ENCODE measurements around the gene TMEM25.
A peak's percentile ranks its signal among the peaks of the same experiment; 100 is the strongest.
"Not testable (repeated sequence)": the region's sequence is repeated elsewhere in the genome, so short reads cannot be mapped to it uniquely, and the experiment has no call there.

Gene TMEM25

DNA sequence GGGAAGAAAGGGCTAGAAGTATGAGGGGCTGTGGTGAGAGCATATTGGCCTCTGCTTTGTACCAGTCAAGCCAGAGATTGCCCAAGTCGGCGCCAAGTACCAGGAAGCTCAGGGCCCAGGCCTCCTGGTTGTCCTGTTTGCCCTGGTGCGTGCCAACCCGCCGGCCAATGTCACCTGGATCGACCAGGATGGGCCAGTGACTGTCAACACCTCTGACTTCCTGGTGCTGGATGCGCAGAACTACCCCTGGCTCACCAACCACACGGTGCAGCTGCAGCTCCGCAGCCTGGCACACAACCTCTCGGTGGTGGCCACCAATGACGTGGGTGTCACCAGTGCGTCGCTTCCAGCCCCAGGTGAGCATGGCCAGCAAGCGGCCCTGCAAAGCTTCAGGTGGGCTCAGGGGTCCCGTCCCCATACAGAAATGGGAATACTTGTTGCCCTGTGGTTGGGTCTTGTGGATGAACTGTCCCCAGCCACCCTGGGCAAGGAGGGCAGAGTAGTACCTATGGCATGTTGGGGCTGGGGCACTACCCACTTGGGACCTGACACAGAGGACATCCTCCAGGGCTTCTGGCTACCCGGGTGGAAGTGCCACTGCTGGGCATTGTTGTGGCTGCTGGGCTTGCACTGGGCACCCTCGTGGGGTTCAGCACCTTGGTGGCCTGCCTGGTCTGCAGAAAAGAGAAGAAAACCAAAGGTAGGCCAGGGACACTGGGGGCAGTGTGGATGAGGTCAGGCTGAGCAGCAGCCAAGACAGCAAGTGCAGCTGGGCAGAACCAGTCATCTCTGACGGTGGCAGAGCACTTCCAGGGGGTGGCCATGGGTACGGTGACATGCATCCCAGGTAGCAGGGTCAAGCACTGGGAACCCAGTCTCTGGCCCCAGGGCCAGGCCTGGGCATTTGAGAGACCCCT lies 2.1 kb downstream of the TMEM25 start:
- DNase-seq = no peak

DNA sequence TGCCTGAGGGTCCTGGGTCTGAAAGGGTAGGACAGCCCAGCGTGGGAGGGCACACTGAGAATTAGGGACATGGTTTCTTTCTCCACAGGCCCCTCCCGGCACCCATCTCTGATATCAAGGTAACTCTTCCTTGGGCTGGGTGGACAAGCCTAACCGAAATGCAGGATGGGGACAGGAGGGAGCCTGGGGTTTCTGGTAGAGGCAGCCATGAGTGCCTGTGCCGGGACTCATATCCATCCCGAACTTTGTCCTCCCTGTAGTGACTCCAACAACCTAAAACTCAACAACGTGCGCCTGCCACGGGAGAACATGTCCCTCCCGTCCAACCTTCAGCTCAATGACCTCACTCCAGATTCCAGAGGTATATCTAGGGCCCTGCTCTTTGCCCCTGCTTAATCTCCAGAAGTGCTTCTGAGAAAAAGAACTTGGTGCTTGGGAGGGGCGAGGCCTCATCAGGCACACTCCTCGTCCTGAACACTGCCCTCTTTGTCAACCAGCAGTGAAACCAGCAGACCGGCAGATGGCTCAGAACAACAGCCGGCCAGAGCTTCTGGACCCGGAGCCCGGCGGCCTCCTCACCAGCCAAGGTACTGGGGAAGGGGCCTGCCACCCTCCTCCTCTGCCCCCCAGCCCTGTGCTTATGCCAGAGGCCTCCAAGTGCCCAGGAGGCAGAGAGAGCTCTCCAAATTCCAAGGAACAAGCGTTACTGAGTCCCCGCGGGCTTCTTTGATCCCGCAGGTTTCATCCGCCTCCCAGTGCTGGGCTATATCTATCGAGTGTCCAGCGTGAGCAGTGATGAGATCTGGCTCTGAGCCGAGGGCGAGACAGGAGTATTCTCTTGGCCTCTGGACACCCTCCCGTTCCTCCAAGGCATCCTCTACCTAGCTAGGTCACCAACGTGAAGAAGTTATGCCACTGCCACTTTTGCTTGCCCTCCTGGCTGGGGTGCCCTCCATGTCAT lies 3.1 kb downstream of the TMEM25 start:
- DNase-seq = no peak

DNA sequence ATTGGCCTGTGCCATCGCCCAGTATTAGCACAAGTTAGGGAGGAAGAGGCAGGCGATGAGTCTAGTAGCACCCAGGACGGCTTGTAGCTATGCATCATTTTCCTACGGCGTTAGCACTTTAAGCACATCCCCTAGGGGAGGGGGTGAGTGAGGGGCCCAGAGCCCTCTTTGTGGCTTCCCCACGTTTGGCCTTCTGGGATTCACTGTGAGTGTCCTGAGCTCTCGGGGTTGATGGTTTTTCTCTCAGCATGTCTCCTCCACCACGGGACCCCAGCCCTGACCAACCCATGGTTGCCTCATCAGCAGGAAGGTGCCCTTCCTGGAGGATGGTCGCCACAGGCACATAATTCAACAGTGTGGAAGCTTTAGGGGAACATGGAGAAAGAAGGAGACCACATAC lies 4.3 kb downstream of the TMEM25 start:
- DNase-seq = no peak

DNA sequence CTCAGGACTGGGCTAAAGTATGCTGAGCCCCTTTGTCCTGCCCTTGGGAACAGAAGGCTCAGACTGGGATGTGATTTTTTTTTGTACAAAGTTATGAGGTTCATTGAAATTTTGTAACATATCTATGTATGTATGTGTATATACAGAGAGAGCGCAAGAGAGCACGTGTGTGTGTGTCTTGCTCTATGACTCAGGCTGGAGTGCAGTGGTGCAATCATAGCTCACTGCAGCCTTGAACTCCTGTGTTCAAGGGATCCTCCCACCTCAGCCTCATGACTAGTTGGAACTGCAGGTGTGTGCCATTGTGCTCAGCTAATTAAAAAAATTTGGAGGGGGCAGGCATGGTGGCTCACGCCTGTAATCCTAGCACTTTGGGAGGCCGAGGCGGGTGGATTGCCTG lies 5.7 kb downstream of the TMEM25 start:
- no peak for DNase-seq

DNA sequence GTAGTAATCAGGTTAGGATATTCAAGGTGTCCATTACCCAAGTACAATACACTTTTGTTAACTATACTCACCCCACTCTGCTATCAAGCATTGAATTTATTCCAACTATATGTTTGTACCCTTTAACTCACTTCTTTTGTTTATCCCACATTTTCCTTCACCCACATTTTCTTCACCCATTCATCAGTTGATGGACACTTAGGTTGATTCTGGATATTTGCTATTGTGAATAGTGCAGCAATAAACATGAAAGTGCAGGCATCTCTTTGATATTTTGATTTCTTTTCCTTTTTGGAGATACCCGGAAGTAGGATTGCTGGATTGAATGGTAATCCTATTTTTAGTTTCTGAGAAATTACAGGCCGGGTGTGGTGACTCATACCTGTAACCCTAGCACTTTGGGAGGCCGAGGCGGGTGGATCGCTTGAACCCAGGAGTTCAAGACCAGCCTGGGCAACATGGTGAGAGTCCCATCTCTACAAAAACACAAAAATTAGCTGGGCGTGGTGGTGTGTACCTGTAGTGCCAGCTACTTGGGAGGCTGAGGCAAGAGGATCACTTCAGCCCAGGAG lies 6.5 kb downstream of the TMEM25 start:
- DNase-seq = no peak

DNA sequence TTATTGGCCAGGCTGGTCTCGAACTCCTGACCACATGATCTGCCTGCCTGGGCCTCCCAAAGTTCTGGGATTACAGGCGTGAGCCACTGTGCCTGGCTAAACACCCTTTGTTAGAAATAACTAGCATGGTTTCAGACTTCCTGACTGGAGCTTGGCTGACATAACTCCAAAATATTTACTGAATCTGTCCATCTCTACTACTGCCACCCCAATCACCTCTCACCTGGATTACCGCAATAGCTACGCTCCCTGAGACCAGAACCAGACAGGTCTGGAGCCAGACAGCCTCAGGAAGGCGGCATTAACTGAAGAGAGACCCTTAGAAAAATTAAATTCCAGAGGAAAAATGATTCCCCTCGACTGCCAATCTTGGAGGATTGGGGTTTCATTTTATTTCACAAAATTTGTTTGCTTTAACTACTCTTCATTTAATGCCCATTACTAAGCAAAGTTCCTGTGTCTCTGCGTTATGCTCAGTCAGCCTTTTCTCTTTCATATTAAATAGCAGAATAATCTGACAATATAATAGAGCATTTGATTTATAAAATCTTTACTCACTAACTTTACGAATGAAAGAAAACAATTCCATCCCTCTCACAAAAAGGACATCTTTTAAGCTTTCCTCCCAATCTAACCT lies 13.1 kb downstream of the TMEM25 start:
- DNase-seq = no peak

DNA sequence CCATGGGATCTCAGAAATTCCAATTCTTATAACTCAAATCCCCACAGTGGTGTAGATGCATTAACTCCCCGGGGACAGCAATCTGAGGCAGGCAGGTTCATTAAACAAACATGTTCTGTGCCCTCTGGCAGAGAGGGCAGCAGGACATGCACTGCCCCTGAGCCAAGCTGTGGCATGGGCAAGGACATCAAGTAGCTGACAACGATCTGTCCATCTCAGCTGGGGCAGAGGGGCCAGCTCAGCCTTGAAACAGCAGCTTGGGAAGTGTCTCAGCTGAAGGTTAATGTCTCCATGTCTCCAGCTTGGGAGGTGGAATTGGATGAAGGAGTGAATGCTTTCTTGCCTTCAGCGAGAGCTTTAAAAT lies 13.6 kb downstream of the TMEM25 start:
- no peak for DNase-seq

DNA sequence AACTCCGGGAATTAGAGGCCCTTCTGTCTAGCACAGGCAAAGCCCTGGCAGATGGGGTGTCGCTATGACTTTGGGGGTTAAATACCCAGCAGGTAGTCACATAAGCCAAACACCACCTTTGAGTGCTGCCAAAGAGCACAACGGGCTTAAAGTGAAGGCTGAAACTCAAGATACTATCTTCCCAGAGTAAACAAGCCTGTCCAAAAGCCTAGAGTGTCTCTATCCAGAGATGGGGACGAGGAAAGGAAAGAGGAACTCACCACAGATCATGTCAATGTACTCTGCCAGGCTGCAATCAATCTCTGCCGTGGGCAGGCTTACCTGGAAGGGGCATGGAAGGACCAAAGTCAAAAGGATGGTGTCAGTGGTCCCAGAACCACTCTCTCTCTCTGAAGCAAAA lies 14.5 kb downstream of the TMEM25 start:
- DNase-seq = no peak

DNA sequence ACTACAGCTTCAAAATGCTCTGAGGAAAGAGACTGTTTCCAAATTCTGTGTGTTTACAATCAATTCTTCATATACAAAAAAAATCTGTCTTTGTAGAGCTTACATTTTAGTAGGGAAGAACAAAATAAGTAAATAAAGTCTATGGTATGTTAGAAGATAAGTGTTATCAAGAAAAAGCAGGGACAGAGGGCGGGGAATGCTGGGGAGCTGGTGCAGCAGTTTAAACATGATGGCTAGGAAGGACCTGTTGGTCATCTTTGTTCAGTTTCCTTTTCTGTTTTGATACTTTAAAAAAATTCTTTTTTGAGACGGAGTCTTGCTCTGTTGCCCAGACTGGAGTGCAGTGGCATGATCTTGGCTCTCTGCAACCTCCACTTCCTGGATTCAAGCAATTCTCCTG lies 16.1 kb downstream of the TMEM25 start:
- DNase-seq = no peak

DNA sequence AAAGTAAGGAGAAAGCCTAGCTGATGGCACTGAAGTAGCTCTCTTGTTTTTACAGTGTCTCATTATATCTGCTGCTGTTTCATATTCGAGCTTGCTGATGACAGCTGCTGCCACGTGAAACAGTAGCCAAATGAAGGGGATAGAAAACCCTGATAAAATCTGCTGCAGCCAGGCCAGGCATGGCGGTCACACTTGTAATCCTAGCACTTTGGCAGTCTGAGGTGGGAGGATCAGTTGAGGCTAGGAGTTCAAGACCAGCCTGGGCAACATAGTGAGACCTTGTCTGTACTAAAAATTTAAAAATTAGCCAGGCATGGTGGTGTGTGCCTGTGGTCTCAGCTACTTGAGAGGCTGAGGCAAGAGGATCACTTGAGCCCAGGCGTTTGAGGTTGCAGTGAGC lies 21.3 kb downstream of the TMEM25 start:
- DNase-seq = no peak

DNA sequence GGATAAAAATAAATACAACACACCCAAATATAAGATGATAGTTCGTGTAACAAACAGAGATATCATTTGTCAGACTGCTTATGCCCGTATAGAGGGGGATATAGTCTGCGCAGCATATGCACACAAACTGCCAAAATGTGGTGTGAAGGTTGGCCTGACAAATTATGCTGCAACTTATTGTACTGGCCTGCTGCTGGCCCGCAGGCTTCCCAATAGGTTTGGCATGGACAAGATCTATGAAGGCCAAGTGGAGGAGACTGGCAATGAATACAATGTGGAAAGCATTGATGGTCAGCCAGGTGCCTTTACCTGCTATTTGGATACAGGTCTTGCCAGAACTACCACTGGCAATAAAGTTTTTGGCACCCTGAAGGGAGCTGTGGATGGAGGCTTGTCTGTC lies 29.8 kb downstream of the TMEM25 start:
- DNase-seq = no peak

DNA sequence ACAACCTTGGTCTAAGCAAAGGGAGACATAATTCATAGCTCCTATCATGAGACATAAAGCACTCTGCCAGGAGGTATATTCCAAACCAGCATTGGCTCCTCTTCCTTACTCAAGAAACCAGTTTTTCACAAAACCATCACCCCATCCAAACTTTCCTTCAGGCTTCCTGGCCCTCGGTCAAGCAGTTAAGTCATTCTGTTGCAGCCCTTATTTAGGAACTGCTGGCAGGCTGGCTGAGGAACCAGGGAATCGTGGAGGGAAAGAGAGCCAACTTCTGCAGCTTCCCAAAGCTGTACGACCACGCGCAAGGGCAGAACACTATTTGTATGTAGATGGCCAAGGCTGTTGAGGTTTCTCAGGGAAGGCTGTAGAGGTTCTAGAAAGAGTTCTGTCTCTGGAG lies 34.1 kb downstream of the TMEM25 start:
- peak; percentile 7 for DNase-seq

DNA sequence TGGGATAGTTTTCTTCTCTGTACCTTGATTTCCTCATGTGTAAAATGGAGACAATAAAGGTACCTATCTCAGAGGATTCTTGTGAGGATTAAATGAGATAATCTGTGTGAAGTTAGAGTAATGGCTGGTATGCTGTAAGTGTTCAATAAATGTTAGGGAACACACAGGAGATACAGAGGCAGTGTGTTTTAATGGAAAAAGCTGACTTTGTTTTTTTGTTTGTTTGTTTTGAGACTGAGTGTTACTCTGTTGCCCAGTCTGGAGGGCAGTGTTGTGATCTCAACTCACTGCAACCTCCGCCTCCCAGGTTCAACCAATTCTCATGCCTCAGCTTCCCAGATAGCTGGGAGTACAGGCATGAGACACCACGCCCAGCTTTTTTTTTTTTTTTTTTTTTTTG lies 38.7 kb downstream of the TMEM25 start:
- no peak for DNase-seq

DNA sequence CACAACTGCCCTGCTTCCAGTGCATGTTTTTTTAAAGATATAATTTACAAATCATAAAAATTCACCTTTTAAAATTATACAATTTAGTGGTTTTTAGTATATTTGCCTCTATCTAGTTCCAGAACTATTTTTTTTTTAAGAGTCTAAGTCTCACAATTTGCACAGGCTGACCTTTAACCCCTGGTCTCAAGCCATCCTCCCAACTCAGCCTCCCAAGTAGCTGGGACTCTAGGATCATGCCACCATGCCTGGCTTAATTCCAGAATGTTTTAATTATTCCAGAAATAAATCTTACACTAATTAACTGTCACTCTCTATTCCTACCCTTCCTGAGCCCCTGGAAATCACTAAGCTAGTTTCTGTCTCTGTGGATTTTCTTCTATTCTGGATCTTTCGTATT lies 39.8 kb downstream of the TMEM25 start:
- DNase-seq = no peak

DNA sequence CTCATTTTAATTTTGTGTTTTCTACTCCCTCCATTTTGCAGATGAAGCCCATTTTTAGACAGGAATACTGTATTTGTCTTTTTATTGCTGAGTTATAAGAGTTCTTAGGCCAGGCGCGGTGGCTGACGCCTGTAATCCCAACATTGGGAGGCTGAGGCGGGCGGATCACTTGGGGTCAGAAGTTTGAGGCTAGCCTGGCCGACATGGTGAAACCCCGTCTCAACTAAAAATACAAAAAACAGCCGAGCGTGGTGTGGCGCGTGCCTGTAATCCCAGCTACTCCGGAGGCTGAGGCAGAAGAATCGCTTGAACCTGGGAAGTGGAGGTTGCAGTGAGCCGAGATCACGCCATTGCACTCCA lies 40.7 kb downstream of the TMEM25 start:
- peak; percentile 11 for DNase-seq

DNA sequence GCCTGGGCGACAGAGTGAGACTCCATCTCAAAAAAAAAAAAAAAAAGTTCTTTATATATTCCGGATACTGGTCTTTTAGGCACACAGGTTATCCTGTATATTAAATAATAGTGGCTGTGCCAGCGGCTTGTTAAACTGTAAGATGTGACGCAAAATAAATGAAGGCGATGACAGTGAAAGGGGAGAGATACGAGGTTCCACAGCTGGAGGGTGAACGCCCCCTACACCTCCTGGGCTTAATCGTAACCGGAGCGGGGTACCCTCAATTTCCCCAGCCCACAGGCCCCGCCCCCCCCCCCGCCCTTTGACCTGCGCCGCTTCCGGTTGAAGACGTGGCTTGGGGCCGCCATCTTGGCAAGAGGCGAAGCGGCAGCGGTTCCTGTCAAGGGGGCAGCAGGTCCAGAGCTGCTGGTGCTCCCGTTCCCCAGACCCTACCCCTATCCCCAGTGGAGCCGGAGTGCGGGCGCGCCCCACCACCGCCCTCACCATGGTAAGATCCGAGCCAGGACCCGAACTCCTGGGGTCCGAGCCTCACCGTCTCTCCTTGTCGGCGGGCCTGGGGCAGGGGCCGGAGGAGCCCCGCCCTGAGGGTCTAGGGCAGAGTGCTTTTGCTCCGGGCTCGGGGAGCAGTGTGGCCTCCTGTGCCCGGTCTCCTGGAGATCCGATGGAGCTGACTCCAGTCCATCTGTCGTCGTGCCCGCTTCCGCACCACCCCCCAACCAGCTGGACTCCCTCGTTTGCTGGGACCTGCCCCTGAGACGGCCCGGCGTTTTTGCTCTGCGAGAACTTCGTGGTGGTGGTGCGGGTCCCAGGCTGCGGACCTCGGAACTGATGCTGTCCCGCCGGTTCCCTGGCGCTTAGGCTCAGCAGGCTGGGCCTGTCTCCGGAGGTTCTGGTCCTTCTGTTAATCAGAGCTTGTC lies 41.3 kb downstream of the TMEM25 start, which contains the start of gene ARCN1:
Gene ARCN1 (plus strand): TSS at position 349 of the 920 bp plus-strand sequence. CDS start 139 bp downstream, at position 488.
- peak; percentile 83 for DNase-seq

DNA sequence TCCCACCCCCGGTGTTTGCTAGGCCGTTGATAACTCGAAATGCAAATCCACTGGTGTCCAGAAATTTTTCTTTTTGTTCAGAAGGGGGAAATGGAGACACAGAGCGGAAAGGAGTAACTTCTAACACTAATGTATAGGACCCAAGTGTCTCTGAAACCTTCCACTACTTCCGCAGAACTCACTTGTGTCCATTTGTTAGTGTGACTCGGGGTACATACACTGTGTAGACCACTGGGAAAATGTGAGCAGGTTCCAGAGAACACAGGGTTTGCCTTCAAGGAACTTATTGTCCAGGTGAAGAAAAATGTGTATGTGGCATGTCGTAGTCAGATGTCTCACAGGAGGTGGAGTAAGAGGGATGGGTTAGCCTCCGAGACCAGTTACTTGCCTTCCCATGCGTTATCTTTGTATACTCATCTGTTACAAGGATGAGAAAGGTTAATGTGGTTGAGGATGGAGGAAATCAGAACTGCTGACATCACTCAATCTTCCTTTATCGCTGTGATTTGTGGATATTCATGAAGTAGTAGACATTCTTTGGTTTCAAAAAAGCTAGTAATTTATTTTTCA lies 42.1 kb downstream of the TMEM25 start:
- peak; percentile 57 for DNase-seq

DNA sequence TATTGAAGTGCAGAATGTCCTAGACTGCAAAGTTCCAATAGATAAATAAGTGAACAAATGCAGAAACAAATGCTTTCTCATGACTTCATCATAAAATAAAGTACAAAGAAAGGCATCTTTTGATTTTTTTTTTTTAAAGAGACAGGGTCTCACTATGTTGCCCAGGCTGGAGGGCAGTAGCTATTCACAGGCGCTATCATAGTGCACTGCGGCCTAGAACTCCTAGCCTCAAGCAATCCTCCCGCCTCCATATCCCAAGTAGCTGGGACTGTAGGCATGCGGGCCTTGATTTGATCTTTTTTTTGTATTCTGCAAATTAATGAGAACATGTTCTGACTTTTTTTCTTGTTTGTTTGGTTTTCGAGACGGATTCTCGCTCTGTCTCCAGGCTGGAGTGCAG lies 43.6 kb downstream of the TMEM25 start:
- DNase-seq = no peak

DNA sequence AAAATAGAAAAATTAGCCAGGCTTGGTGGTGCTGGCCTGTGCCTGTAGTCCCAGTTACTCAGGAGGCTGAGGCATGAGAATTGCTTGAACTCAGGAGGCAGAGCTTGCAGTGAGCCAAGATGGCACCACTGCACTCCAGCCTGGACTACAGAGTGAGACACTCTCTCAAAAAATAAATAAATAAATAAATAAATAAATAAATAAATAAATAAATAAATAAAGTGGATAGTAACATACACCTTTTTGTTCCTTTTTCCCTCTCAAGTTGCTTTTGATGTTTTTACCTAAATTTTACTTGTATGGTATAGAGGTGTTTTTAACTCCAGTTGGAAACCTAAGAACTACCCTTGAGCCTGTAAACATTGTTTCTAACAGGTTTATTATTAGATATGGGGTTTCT lies 47.0 kb downstream of the TMEM25 start:
- not testable (repeated sequence) for DNase-seq

DNA sequence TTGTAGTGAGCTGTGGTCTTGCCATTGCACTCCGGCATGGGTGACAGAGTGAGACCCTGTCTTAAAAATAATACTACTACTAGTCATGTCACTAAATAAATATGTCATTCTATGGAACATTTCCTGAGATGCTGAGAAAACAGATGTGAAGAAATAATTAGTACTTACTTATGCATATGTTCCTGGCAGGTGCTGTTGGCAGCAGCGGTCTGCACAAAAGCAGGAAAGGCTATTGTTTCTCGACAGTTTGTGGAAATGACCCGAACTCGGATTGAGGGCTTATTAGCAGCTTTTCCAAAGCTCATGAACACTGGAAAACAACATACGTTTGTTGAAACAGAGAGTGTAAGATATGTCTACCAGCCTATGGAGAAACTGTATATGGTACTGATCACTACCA lies 50.1 kb downstream of the TMEM25 start:
- no peak for DNase-seq

Data from fibroblast of skin of right quadriceps (primary cell).